Neural cell (in vitro differentiated cells): Measurements from ENCODE around the gene PHLDB1. TPM values are rescaled to one million over a fixed set of nuclear protein-coding genes. Genes with fewer than 3 reads are reported as not detected.

Experiments
- H2AFZ ChIP-seq: fragments of 200-600, 300-800 bp; sonication (generic), shearing (Covaris generic); 2 replicates; pipeline ENCODE4 v1.6.0; 2014; ENCODE audit warnings: low read depth, mild to moderate bottlenecking, antibody characterized with exemption, low read length, moderate library complexity
- H3F3A ChIP-seq: fragments of 200-600 bp; shearing (Covaris generic); 2 replicates; pipeline ENCODE4 v1.6.1; 2016; ENCODE audit warnings: mild to moderate bottlenecking, moderate library complexity, mixed read lengths, antibody characterized with exemption, low read length; ENCODE audit not compliant: insufficient read depth, poor library complexity, severe bottlenecking
- H3K27ac ChIP-seq: fragments of 200-600, 300-800 bp; sonication (generic), shearing (Covaris generic); 2 replicates; pipeline ENCODE4 v1.5.1; 2014; ENCODE audit warnings: mild to moderate bottlenecking, low read length, moderate library complexity
- H3K27me3 ChIP-seq: fragments of 300-800, 200-600 bp; sonication (generic), shearing (Covaris generic); 2 replicates; pipeline ENCODE4 v1.6.0; 2014; ENCODE audit warnings: mild to moderate bottlenecking, low read depth, low read length, moderate library complexity; ENCODE audit not compliant: insufficient read depth
- H3K36me3 ChIP-seq: fragments of 300-800, 200-600 bp; sonication (generic), shearing (Covaris generic); 2 replicates; pipeline ENCODE4 v1.5.1; 2014; ENCODE audit warnings: mild to moderate bottlenecking, antibody characterized with exemption, low read length, moderate library complexity; ENCODE audit not compliant: insufficient read depth
- H3K4me2 ChIP-seq: fragments of 300-800, 200-600 bp; sonication (generic), shearing (Covaris generic); 2 replicates; pipeline ENCODE4 v1.6.0; 2014; ENCODE audit warnings: mild to moderate bottlenecking, low read length
- H3K4me3 ChIP-seq: fragments of 300-800, 200-600 bp; sonication (generic), shearing (Covaris generic); 2 replicates; pipeline ENCODE4 v1.5.1; 2014; ENCODE audit warnings: mild to moderate bottlenecking, low read length, moderate library complexity
- H3K79me2 ChIP-seq: fragments of 200-600 bp; shearing (Covaris generic); replicated peaks from 2 replicates; pipeline ENCODE4 v1.6.0; 2014; ENCODE audit warnings: mild to moderate bottlenecking, low read length, moderate library complexity; ENCODE audit not compliant: insufficient read depth
- H3K9ac ChIP-seq: fragments of 300-800, 200-600 bp; sonication (generic), shearing (Covaris generic); 2 replicates; pipeline ENCODE4 v1.6.1; 2016; ENCODE audit warnings: mild to moderate bottlenecking, low read length, mixed read lengths
- H3K9me2 ChIP-seq: fragments of 200-600 bp; shearing (Covaris generic); 2 replicates; pipeline ENCODE4 v1.6.1; 2016; ENCODE audit warnings: mild to moderate bottlenecking, low read length, mixed read lengths; ENCODE audit not compliant: insufficient read depth
- H3K9me3 ChIP-seq: fragments of 200-600, 300-800 bp; sonication (generic), shearing (Covaris generic); 2 replicates; pipeline ENCODE4 v1.6.1; 2016; ENCODE audit warnings: mild to moderate bottlenecking, mixed run types, low read length, moderate library complexity, mixed read lengths
- H4K20me1 ChIP-seq: fragments of 200-600 bp; shearing (Covaris generic); 2 replicates; pipeline ENCODE4 v1.6.1; 2016; ENCODE audit warnings: mild to moderate bottlenecking, mixed run types; ENCODE audit not compliant: insufficient read depth
- EP300 ChIP-seq: fragments of 450-650 bp; conservative IDR thresholded peaks from 2 replicates; pipeline ENCODE4 v1.6.1; 2014; ENCODE audit warnings: antibody characterized with exemption, mild to moderate bottlenecking, moderate library complexity; ENCODE audit not compliant: poor library complexity, severe bottlenecking
- EZH2 ChIP-seq: fragments of 200-600, 300-800 bp; shearing (Covaris generic), sonication (generic); IDR thresholded peaks from 2 replicates; pipeline ENCODE4 v1.6.1; 2014; ENCODE audit warnings: antibody characterized with exemption, low read length, borderline replicate concordance, mild to moderate bottlenecking; ENCODE audit not compliant: insufficient read depth, poor library complexity, severe bottlenecking
- MXI1 ChIP-seq: fragments of 450-650 bp; conservative IDR thresholded peaks from 2 replicates; pipeline ENCODE4 v1.6.1; 2014; ENCODE audit warnings: antibody characterized with exemption, mild to moderate bottlenecking; ENCODE audit not compliant: poor library complexity, severe bottlenecking
- POLR2AphosphoS5 ChIP-seq: IDR thresholded peaks from 2 replicates; pipeline ENCODE4 v1.6.1; 2012
- RAD21 ChIP-seq: fragments of 450-650 bp; conservative IDR thresholded peaks from 2 replicates; pipeline ENCODE4 v1.6.1; 2014; ENCODE audit warnings: antibody characterized with exemption, mild to moderate bottlenecking, moderate library complexity
- SMC3 ChIP-seq: fragments of 450-650 bp; conservative IDR thresholded peaks from 2 replicates; pipeline ENCODE4 v1.6.1; 2014; ENCODE audit warnings: antibody characterized with exemption, mild to moderate bottlenecking, moderate library complexity; ENCODE audit not compliant: poor library complexity
- TAF1 ChIP-seq: IDR thresholded peaks from 2 replicates; pipeline ENCODE4 v1.6.1; 2012; ENCODE audit warnings: low read depth
- polyA plus RNA-seq: library from polyadenylated mRNA; depleted of rRNA; stranded (reverse); fragments of >200 nt; gene quantifications from 2 replicates; pipeline ENCODE4 v1.2.3, GENCODE V29; 2014
- TF ChIP-seq, protein P1 (sequence below): IDR thresholded peaks from 2 replicates; pipeline ENCODE4 v1.6.1; 2012; ENCODE audit warnings: borderline replicate concordance
- TF ChIP-seq, protein P2 (sequence below): fragments of 450-650 bp; IDR thresholded peaks from 2 replicates; pipeline ENCODE4 v1.5.1; 2014; ENCODE audit warnings: antibody characterized with exemption, mild to moderate bottlenecking, moderate library complexity; ENCODE audit not compliant: poor library complexity, severe bottlenecking

PHLDB1 gene
- polyA plus RNA-seq, 1 donor from 2014 or later = 114 TPM

DNA sequence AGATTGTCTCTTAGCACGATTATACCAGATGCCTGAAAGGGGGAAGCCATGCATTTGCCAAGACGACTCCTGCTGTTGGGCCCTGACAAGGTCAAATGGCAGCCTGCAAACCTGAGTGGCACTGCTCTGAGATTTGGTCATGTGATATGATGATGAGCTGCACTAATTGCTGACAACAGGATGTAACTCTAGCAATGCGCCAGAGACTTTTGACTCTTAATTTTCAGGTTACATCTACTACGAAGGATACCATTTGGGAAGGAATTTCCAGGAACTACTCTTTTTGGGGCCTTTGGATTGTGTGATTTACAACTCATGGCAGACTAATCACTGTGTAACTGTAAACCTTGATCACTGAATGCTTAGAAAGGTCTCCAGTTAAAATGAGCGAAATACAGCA lies 59.0 kb downstream of the PHLDB1 start:
- H3F3A ChIP-seq = no peaks in the 10 kb centered on the region
- H3K4me3 ChIP-seq = no peak overlapping the region
- TF ChIP-seq, protein P1, sequence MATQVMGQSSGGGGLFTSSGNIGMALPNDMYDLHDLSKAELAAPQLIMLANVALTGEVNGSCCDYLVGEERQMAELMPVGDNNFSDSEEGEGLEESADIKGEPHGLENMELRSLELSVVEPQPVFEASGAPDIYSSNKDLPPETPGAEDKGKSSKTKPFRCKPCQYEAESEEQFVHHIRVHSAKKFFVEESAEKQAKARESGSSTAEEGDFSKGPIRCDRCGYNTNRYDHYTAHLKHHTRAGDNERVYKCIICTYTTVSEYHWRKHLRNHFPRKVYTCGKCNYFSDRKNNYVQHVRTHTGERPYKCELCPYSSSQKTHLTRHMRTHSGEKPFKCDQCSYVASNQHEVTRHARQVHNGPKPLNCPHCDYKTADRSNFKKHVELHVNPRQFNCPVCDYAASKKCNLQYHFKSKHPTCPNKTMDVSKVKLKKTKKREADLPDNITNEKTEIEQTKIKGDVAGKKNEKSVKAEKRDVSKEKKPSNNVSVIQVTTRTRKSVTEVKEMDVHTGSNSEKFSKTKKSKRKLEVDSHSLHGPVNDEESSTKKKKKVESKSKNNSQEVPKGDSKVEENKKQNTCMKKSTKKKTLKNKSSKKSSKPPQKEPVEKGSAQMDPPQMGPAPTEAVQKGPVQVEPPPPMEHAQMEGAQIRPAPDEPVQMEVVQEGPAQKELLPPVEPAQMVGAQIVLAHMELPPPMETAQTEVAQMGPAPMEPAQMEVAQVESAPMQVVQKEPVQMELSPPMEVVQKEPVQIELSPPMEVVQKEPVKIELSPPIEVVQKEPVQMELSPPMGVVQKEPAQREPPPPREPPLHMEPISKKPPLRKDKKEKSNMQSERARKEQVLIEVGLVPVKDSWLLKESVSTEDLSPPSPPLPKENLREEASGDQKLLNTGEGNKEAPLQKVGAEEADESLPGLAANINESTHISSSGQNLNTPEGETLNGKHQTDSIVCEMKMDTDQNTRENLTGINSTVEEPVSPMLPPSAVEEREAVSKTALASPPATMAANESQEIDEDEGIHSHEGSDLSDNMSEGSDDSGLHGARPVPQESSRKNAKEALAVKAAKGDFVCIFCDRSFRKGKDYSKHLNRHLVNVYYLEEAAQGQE = no peak
- TF ChIP-seq RAD21 (no peak), POLR2AphosphoS5 (no peak), SMC3 (no peak), TAF1 (no peak), MXI1 (no peak), EZH2 (no peak), EP300 (no peak)
- TF ChIP-seq, protein P2, sequence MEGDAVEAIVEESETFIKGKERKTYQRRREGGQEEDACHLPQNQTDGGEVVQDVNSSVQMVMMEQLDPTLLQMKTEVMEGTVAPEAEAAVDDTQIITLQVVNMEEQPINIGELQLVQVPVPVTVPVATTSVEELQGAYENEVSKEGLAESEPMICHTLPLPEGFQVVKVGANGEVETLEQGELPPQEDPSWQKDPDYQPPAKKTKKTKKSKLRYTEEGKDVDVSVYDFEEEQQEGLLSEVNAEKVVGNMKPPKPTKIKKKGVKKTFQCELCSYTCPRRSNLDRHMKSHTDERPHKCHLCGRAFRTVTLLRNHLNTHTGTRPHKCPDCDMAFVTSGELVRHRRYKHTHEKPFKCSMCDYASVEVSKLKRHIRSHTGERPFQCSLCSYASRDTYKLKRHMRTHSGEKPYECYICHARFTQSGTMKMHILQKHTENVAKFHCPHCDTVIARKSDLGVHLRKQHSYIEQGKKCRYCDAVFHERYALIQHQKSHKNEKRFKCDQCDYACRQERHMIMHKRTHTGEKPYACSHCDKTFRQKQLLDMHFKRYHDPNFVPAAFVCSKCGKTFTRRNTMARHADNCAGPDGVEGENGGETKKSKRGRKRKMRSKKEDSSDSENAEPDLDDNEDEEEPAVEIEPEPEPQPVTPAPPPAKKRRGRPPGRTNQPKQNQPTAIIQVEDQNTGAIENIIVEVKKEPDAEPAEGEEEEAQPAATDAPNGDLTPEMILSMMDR = no peak
- H3K27ac ChIP-seq = no peak overlapping the region
- no peak overlapping the region for H3K4me2 ChIP-seq
- H3K36me3 ChIP-seq = no peaks in the 10 kb centered on the region
- no peaks in the 10 kb centered on the region for H3K9me3 ChIP-seq
- no peak overlapping the region for H2AFZ ChIP-seq
- no peaks in the 10 kb centered on the region for H4K20me1 ChIP-seq
- no peaks in the 10 kb centered on the region for H3K9me2 ChIP-seq
- no peaks in the 10 kb centered on the region for H3K79me2 ChIP-seq
- H3K9ac ChIP-seq = no peak overlapping the region
- no peaks in the 10 kb centered on the region for H3K27me3 ChIP-seq

DNA sequence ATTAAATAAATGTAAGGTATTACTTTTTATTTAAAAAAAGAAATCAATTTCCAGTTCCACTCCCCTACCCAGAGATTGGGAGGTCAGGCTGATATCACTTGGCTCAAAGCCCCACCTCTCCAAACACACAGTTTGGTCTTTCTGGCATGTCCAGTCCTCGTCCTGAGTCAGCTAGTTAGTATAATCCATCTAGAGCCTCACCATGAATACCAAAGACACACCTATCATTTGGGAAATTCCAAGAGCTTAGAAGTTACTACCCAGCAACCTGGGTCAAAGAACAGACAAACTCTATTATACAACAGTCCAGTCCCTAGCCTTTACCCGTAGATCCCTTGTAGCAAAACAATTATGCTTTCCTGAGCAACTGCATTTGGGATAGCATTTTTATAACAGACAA lies 62.6 kb downstream of the PHLDB1 start:
- no peak overlapping the region for H3K9ac ChIP-seq
- H2AFZ ChIP-seq = no peak overlapping the region
- no peak overlapping the region for H3K27ac ChIP-seq
- TF ChIP-seq MXI1 (no peak), EP300 (no peak), TAF1 (no peak), SMC3 (no peak), RAD21 (no peak), EZH2 (no peak), POLR2AphosphoS5 (no peak)
- TF ChIP-seq, protein P1 = no peak
- TF ChIP-seq, protein P2 = no peak
- no peaks in the 10 kb centered on the region for H3F3A ChIP-seq
- no peaks in the 10 kb centered on the region for H4K20me1 ChIP-seq
- no peaks in the 10 kb centered on the region for H3K9me2 ChIP-seq
- no peaks in the 10 kb centered on the region for H3K27me3 ChIP-seq
- no peak overlapping the region for H3K4me2 ChIP-seq
- no peaks in the 10 kb centered on the region for H3K36me3 ChIP-seq
- no peaks in the 10 kb centered on the region for H3K79me2 ChIP-seq
- H3K9me3 ChIP-seq = no peaks in the 10 kb centered on the region
- H3K4me3 ChIP-seq = no peak overlapping the region
